ENCODE measurements around the gene DNMT3A. TPM values are rescaled to one million over a fixed set of nuclear protein-coding genes. Genes with fewer than 3 reads are reported as not detected.

The DNMT3A gene
- total RNA-seq, 1 donor from 2014 or later = 15.4 TPM

GRCh38 chr2:25302758-25303375, 38.9 kb downstream of the DNMT3A start:
- no peak for DNase-seq (ENCODE audit: low read depth)
- no peak for TF ChIP-seq CTCF (conservative IDR thresholded peaks at IDR 0.05; ENCODE audit: low read depth, low read length)
- no peak overlapping the region for H3K4me3 ChIP-seq (ENCODE audit: low read depth, low read length)

GRCh38 chr2:25301453-25302352, 40.0 kb downstream of the DNMT3A start:
- TF ChIP-seq CTCF (conservative IDR thresholded peaks at IDR 0.05; ENCODE audit: low read depth, low read length) = no peak
- no peak for DNase-seq (ENCODE audit: low read depth)

GRCh38 chr2:25300001-25300400, 41.7 kb downstream of the DNMT3A start:
- no peak overlapping the region for H3K4me3 ChIP-seq (ENCODE audit: low read depth, low read length)
- DNase-seq (ENCODE audit: low read depth) = no peak
- TF ChIP-seq CTCF (conservative IDR thresholded peaks at IDR 0.05; ENCODE audit: low read depth, low read length) = no peak

More at GRCh38 chr2:25301453-25302352, 40.0 kb downstream of the DNMT3A start:
- H3K4me3 ChIP-seq (ENCODE audit: low read depth, low read length) = no peak overlapping the region

- TF ChIP-seq CTCF (conservative IDR thresholded peaks at IDR 0.05; ENCODE audit: low read depth, low read length) = no peak
These were observed 42.8 kb downstream of the DNMT3A start for GRCh38 chr2:25298776-25299431.

GRCh38 chr2:25297738-25298137, 44.0 kb downstream of the DNMT3A start:
- no peak overlapping the region for H3K4me3 ChIP-seq (ENCODE audit: low read depth, low read length)
- no peak for DNase-seq (ENCODE audit: low read depth)
- TF ChIP-seq CTCF (conservative IDR thresholded peaks at IDR 0.05; ENCODE audit: low read depth, low read length) = no peak

More at GRCh38 chr2:25298776-25299431, 42.8 kb downstream of the DNMT3A start:
- H3K4me3 ChIP-seq (ENCODE audit: low read depth, low read length) = no peak overlapping the region
- DNase-seq (ENCODE audit: low read depth) = no peak

- DNase-seq (ENCODE audit: low read depth) = no peak
- no peak for TF ChIP-seq CTCF (conservative IDR thresholded peaks at IDR 0.05; ENCODE audit: low read depth, low read length)
- H3K4me3 ChIP-seq (ENCODE audit: low read depth, low read length) = no peak overlapping the region
These were observed 46.1 kb downstream of the DNMT3A start for GRCh38 chr2:25295621-25296020.
